ENCODE measurements around the gene SYNPR. TPM values are rescaled to one million over a fixed set of nuclear protein-coding genes. Genes with fewer than 3 reads are reported as not detected.

SYNPR gene
- total RNA-seq, 1 experiment from 2014 or later, result 0.17 TPM

DNA sequence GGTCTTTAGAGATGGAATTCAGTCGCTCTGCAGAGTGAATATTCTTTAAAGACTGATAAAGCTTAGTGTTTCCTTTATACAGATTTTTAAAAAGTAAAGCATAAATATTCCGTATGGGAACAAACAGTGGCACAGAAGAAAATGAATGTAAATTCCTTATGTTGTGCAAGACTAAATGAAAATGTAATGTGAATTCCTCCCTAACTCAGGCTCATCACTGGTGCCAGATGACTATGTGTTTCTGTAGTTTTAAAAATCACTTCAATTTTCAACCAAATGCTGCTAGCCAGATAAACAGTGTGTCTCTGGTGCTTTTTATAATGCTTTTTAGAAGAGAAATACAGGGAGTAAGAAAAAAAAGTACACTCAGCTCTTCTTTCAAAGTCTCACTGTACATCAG is 219.5 kb downstream of the SYNPR start:
- no peak overlapping the region for H3K4me3 Mint-ChIP-seq
- no peaks in the 10 kb centered on the region for H3K9me3 ChIP-seq (ENCODE audit: control insufficient read depth, low read depth, low read length)
- no CpG with 5 or more reads among the region's 2 CpGs for WGBS (ENCODE audit: extremely low coverage, insufficient read length, low lambda C conversion rate)

More for the DNA sequence above, 219.5 kb downstream of the SYNPR start:
- no peak overlapping the region for H2BK120ac ChIP-seq (ENCODE audit: low read depth, low read length, poor library complexity, severe bottlenecking)
- no peaks in the 10 kb centered on the region for H3K79me1 ChIP-seq (ENCODE audit: insufficient read depth, low read depth, low read length, poor library complexity, severe bottlenecking)
- no peak overlapping the region for H3K18ac ChIP-seq (ENCODE audit: insufficient read length, low read depth, low read length)
- H2BK15ac ChIP-seq (ENCODE audit: low read depth, low read length), result no peak overlapping the region
- H3T11ph ChIP-seq (ENCODE audit: low read length), result no peak overlapping the region
- H3K14ac ChIP-seq (ENCODE audit: insufficient read depth, low read length), result no peak overlapping the region
- no peak overlapping the region for H3K4ac ChIP-seq (ENCODE audit: low read depth, low read length)
- no peak overlapping the region for H3K27ac ChIP-seq (ENCODE audit: insufficient read length, low read depth, low read length)
- no peak overlapping the region for H4K8ac ChIP-seq (replicated peaks; ENCODE audit: insufficient read length, low read depth, low read length)
- H2AK5ac ChIP-seq (ENCODE audit: insufficient read length, low read length), result no peak overlapping the region
- TF ChIP-seq, protein P1, sequence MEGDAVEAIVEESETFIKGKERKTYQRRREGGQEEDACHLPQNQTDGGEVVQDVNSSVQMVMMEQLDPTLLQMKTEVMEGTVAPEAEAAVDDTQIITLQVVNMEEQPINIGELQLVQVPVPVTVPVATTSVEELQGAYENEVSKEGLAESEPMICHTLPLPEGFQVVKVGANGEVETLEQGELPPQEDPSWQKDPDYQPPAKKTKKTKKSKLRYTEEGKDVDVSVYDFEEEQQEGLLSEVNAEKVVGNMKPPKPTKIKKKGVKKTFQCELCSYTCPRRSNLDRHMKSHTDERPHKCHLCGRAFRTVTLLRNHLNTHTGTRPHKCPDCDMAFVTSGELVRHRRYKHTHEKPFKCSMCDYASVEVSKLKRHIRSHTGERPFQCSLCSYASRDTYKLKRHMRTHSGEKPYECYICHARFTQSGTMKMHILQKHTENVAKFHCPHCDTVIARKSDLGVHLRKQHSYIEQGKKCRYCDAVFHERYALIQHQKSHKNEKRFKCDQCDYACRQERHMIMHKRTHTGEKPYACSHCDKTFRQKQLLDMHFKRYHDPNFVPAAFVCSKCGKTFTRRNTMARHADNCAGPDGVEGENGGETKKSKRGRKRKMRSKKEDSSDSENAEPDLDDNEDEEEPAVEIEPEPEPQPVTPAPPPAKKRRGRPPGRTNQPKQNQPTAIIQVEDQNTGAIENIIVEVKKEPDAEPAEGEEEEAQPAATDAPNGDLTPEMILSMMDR (conservative IDR thresholded peaks at IDR 0.05), result no peak
- H4K20me1 ChIP-seq (ENCODE audit: control insufficient read depth, insufficient read depth, insufficient read length), result no peaks in the 10 kb centered on the region
- Mint-ChIP-seq H3K9me3 (no peaks in the 10 kb centered on the region), H3K36me3 (ENCODE audit: insufficient read depth in 1 of 3, low read depth in 3 of 3) (no peaks in the 10 kb centered on the region; a peak in 1 of 7 replicates), H3K27ac (no peak overlapping the region), H3K27me3 (ENCODE audit: low read depth) (no peaks in the 10 kb centered on the region), H3K4me1 (peaks cover 2 to 3% of the 10 kb centered on the region in 2 experiments; a peak in 3 of 4 replicates)
- no peak overlapping the region for H4K5ac ChIP-seq (ENCODE audit: insufficient read length, low read depth, low read length)
- H3K23me2 ChIP-seq (ENCODE audit: insufficient read length, low read depth, low read length, poor library complexity, severe bottlenecking), result no peaks in the 10 kb centered on the region
- no peak overlapping the region for H2BK20ac ChIP-seq (ENCODE audit: low read depth, low read length, poor library complexity, severe bottlenecking)
- no peaks in the 10 kb centered on the region for H3K4me1 ChIP-seq (ENCODE audit: insufficient read depth, low read length)
- no peak overlapping the region for H3K23ac ChIP-seq (ENCODE audit: insufficient read length, low read depth, low read length)
- H2AFZ ChIP-seq (ENCODE audit: low read length), result no peak overlapping the region
- H2BK5ac ChIP-seq (ENCODE audit: insufficient read length, low read length), result no peak overlapping the region
- H3K27me3 ChIP-seq (ENCODE audit: insufficient read depth, low read length), result no peaks in the 10 kb centered on the region
- no peak overlapping the region for H2BK12ac ChIP-seq (ENCODE audit: insufficient read length, low read depth, low read length)
- no peaks in the 10 kb centered on the region for H3K79me2 ChIP-seq (ENCODE audit: insufficient read depth, low read length)
- no peak overlapping the region for H3K56ac ChIP-seq (ENCODE audit: insufficient read length, low read depth, low read length)
- H3K9ac ChIP-seq (ENCODE audit: extremely low read depth, insufficient read length, low read length), result no peak overlapping the region
- H4K91ac ChIP-seq (ENCODE audit: insufficient read length, low read depth, low read length), result no peak overlapping the region
- no peak overlapping the region for H3K4me2 ChIP-seq (ENCODE audit: insufficient read depth, insufficient read length, low read length)
- DNase-seq, result no peak

Data from H9 (cell line).